NCI-H526 (cell line): ENCODE results near the gene BRINP3.
A peak's percentile ranks its signal among the peaks of the same experiment; 100 is the strongest.

ENCODE experiments used
- DNase-seq, 2 experiments: peaks; one replicate each; lab custom pipeline; 2025; lab: John Stamatoyannopoulos, UW

BRINP3 gene

GRCh38 chr1:190322274-190322673 is 155.4 kb downstream of the BRINP3 start:
- no peak for DNase-seq

- peak in 1 of 2 experiments; percentile 31 for DNase-seq
These were observed 156.7 kb downstream of the BRINP3 start for GRCh38 chr1:190320952-190321351.

- no peak for DNase-seq
These were observed 164.9 kb downstream of the BRINP3 start for GRCh38 chr1:190312763-190313162.

GRCh38 chr1:190303501-190303900 is 174.2 kb downstream of the BRINP3 start:
- DNase-seq: no peak

- DNase-seq: no peak
These were observed 181.2 kb downstream of the BRINP3 start for GRCh38 chr1:190296453-190296852.

- no peak for DNase-seq
These were observed 187.8 kb downstream of the BRINP3 start for GRCh38 chr1:190289897-190290296.

GRCh38 chr1:190286111-190286510 is 191.6 kb downstream of the BRINP3 start:
- DNase-seq: no peak

GRCh38 chr1:190277107-190277506 is 200.6 kb downstream of the BRINP3 start:
- no peak for DNase-seq

- no peak for DNase-seq
These were observed 202.9 kb downstream of the BRINP3 start for GRCh38 chr1:190274721-190275120.

- DNase-seq: no peak
These were observed 204.5 kb downstream of the BRINP3 start for GRCh38 chr1:190273161-190273560.

GRCh38 chr1:190262538-190262937 is 215.1 kb downstream of the BRINP3 start:
- no peak for DNase-seq

GRCh38 chr1:190259424-190259823 is 218.2 kb downstream of the BRINP3 start:
- no peak for DNase-seq

- DNase-seq: no peak
These were observed 219.7 kb downstream of the BRINP3 start for GRCh38 chr1:190258003-190258402.

- DNase-seq: no peak
These were observed 225.6 kb downstream of the BRINP3 start for GRCh38 chr1:190252046-190252445.

- no peak for DNase-seq
These were observed 227.3 kb downstream of the BRINP3 start for GRCh38 chr1:190250368-190250767.

GRCh38 chr1:190244406-190244805 is 233.3 kb downstream of the BRINP3 start:
- no peak for DNase-seq

GRCh38 chr1:190243056-190243455 is 234.6 kb downstream of the BRINP3 start:
- no peak for DNase-seq

GRCh38 chr1:190226006-190226405 is 251.7 kb downstream of the BRINP3 start:
- DNase-seq: peak in 1 of 2 experiments; percentile 10

GRCh38 chr1:190212450-190212849 is 265.2 kb downstream of the BRINP3 start:
- no peak for DNase-seq

GRCh38 chr1:190207733-190208132 is 269.9 kb downstream of the BRINP3 start:
- no peak for DNase-seq

GRCh38 chr1:190205713-190206112 is 272.0 kb downstream of the BRINP3 start:
- no peak for DNase-seq

- no peak for DNase-seq
These were observed 281.6 kb downstream of the BRINP3 start for GRCh38 chr1:190196020-190196419.

- DNase-seq: no peak
These were observed 284.1 kb downstream of the BRINP3 start for GRCh38 chr1:190193508-190194115.

GRCh38 chr1:190192627-190193026 is 285.0 kb downstream of the BRINP3 start:
- no peak for DNase-seq
